Calu3 (cell line): ENCODE measurements around the gene HACE1. TPM values are rescaled to one million over a fixed set of nuclear protein-coding genes. Genes with fewer than 3 reads are reported as not detected.
"Not testable (repeated sequence)": the region's sequence is repeated elsewhere in the genome, so short reads cannot be mapped to it uniquely, and the experiment has no call there.

Experiments used
- BruUV-seq: library from RNA; stranded (reverse); fragments of 400-500 nt; replicated peaks from 2 replicates; lab custom pipeline; 2021; lab: Mats Ljungman, UMichigan
- CTCF ChIA-PET: fragments of 300-600 bp; sonication (Branson Sonifier 250); formaldehyde crosslinking; loops from one replicate; lab custom pipeline; 2022; ENCODE audit warnings: antibody characterized with exemption; lab: Charles Lee
- DNase-seq: peaks from one replicate; pipeline ENCODE4 v3.0.0; 2022
- H3K27ac Mint-ChIP-seq: one replicate; pipeline ENCODE4 v1.8.0; 2022; ENCODE audit warnings: mixed read lengths; ENCODE audit not compliant: unreplicated experiment
- H3K27me3 Mint-ChIP-seq: one replicate; pipeline ENCODE4 v1.8.0; 2022; ENCODE audit warnings: mixed read lengths; ENCODE audit not compliant: unreplicated experiment
- H3K36me3 Mint-ChIP-seq: one replicate; pipeline ENCODE4 v1.8.0; 2022; ENCODE audit warnings: mild to moderate bottlenecking, moderate library complexity, mixed read lengths; ENCODE audit not compliant: insufficient read depth, unreplicated experiment
- H3K4me1 Mint-ChIP-seq: one replicate; pipeline ENCODE4 v1.8.0; 2022; ENCODE audit warnings: mild to moderate bottlenecking, low read depth, mixed read lengths; ENCODE audit not compliant: unreplicated experiment
- H3K4me3 Mint-ChIP-seq: one replicate; pipeline ENCODE4 v1.8.0; 2022; ENCODE audit warnings: mild to moderate bottlenecking, low read depth, moderate library complexity, mixed read lengths; ENCODE audit not compliant: unreplicated experiment
- H3K9me3 Mint-ChIP-seq: one replicate; pipeline ENCODE4 v1.8.0; 2022; ENCODE audit warnings: low read depth, mixed read lengths; ENCODE audit not compliant: unreplicated experiment
- intact Hi-C: fragments of 100-400 bp; cut with micrococcal nuclease; formaldehyde crosslinking; loops from one replicate; pipeline ENCODE4 v1.10.0; 2022; ENCODE audit not compliant: unreplicated experiment
- total RNA-seq: library from RNA; stranded (reverse); gene quantifications from 2 replicates; pipeline ENCODE4 v1.2.3, GENCODE V29; 2022
- TF ChIP-seq, protein P1 (sequence below): fragments of 200-600 bp; IDR thresholded peaks from one replicate; pipeline ENCODE4 v1.8.0; 2022; ENCODE audit warnings: antibody characterized with exemption; ENCODE audit not compliant: unreplicated experiment

The HACE1 gene
- total RNA-seq, 1 experiment from 2014 or later, result 12.5 TPM

GRCh38 chr6:104858642-104859041, 1.1 kb downstream of the HACE1 start:
- CTCF ChIA-PET, result interaction anchor here (1.3 kb wide), 1 partner anchor 12 kb away, joined by 4 read pairs; no protein-coding TSS in a partner anchor
- intact Hi-C loops, result loop anchor here (1.0 kb wide), 1 partner anchor 220 kb away; no protein-coding TSS in a partner anchor
- H3K9me3 Mint-ChIP-seq, result no peaks in the 10 kb centered on the region
- no peak for DNase-seq
- TF ChIP-seq, protein P1, sequence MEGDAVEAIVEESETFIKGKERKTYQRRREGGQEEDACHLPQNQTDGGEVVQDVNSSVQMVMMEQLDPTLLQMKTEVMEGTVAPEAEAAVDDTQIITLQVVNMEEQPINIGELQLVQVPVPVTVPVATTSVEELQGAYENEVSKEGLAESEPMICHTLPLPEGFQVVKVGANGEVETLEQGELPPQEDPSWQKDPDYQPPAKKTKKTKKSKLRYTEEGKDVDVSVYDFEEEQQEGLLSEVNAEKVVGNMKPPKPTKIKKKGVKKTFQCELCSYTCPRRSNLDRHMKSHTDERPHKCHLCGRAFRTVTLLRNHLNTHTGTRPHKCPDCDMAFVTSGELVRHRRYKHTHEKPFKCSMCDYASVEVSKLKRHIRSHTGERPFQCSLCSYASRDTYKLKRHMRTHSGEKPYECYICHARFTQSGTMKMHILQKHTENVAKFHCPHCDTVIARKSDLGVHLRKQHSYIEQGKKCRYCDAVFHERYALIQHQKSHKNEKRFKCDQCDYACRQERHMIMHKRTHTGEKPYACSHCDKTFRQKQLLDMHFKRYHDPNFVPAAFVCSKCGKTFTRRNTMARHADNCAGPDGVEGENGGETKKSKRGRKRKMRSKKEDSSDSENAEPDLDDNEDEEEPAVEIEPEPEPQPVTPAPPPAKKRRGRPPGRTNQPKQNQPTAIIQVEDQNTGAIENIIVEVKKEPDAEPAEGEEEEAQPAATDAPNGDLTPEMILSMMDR, result no peak
- peaks cover 20% of the 10 kb centered on the region for H3K36me3 Mint-ChIP-seq
- no TSS peak for BruUV-seq
- no peaks in the 10 kb centered on the region for H3K27me3 Mint-ChIP-seq
- H3K4me3 Mint-ChIP-seq, result peak overlapping the region; percentile 92
- H3K27ac Mint-ChIP-seq, result no peak overlapping the region
- peaks cover 9% of the 10 kb centered on the region for H3K4me1 Mint-ChIP-seq

- Mint-ChIP-seq H3K27ac (no peak overlapping the region), H3K9me3 (no peaks in the 10 kb centered on the region)
Observed at GRCh38 chr6:104855507-104855906, 4.2 kb downstream of the HACE1 start.

GRCh38 chr6:104847721-104848120, 12.0 kb downstream of the HACE1 start:
- H3K27me3 Mint-ChIP-seq, BruUV-seq, H3K9me3 Mint-ChIP-seq, H3K36me3 Mint-ChIP-seq, DNase-seq, intact Hi-C loops, H3K4me1 Mint-ChIP-seq, H3K4me3 Mint-ChIP-seq, H3K27ac Mint-ChIP-seq: not testable (repeated sequence)
- CTCF ChIA-PET, result interaction anchor here (0.6 kb wide), 1 partner anchor 134 kb away, joined by 3 read pairs; no protein-coding TSS in a partner anchor

More at GRCh38 chr6:104855507-104855906, 4.2 kb downstream of the HACE1 start:
- DNase-seq, result no peak
- BruUV-seq, result no TSS peak
- H3K4me3 Mint-ChIP-seq, result no peak overlapping the region
- intact Hi-C loops, result no loop called here
- TF ChIP-seq, protein P1, result no peak
- H3K4me1 Mint-ChIP-seq, result peaks cover 9% of the 10 kb centered on the region
- H3K36me3 Mint-ChIP-seq, result peaks cover 20% of the 10 kb centered on the region
- CTCF ChIA-PET, result no interaction called here
- no peaks in the 10 kb centered on the region for H3K27me3 Mint-ChIP-seq

- Mint-ChIP-seq H3K4me1 (no peaks in the 10 kb centered on the region), H3K27me3 (no peaks in the 10 kb centered on the region), H3K4me3 (no peak overlapping the region), H3K36me3 (no peaks in the 10 kb centered on the region), H3K27ac (no peak overlapping the region), H3K9me3 (no peaks in the 10 kb centered on the region)
- CTCF ChIA-PET, result no interaction called here
- TF ChIP-seq, protein P1, result no peak
- intact Hi-C loops, result no loop called here
- no TSS peak for BruUV-seq
- no peak for DNase-seq
Observed at GRCh38 chr6:104843229-104843628, 16.5 kb downstream of the HACE1 start.

GRCh38 chr6:104837158-104837557, 22.6 kb downstream of the HACE1 start:
- intact Hi-C loops, result no loop called here
- no peaks in the 10 kb centered on the region for H3K27me3 Mint-ChIP-seq
- CTCF ChIA-PET, result no interaction called here
- no peak overlapping the region for H3K4me3 Mint-ChIP-seq
- no peaks in the 10 kb centered on the region for H3K4me1 Mint-ChIP-seq
- no TSS peak for BruUV-seq
- TF ChIP-seq, protein P1, result no peak
- H3K27ac Mint-ChIP-seq, result no peak overlapping the region
- no peaks in the 10 kb centered on the region for H3K36me3 Mint-ChIP-seq
- no peaks in the 10 kb centered on the region for H3K9me3 Mint-ChIP-seq
- DNase-seq, result no peak

GRCh38 chr6:104836479-104837020, 23.2 kb downstream of the HACE1 start:
- H3K36me3 Mint-ChIP-seq, DNase-seq, H3K4me3 Mint-ChIP-seq, H3K27me3 Mint-ChIP-seq, CTCF ChIA-PET, H3K27ac Mint-ChIP-seq, H3K9me3 Mint-ChIP-seq, intact Hi-C loops, BruUV-seq, H3K4me1 Mint-ChIP-seq: not testable (repeated sequence)
